HCT116 (cell line): ENCODE data around the gene HABP2. TPM values are rescaled to one million over a fixed set of nuclear protein-coding genes. Genes with fewer than 3 reads are reported as not detected.
A peak's percentile ranks its signal among the peaks of the same experiment; 100 is the strongest.

Experiments
- ATAC-seq: fragments of 200-7000 bp; cut with Tn5 transposase; 2 replicates; pipeline ENCODE4 v1.9.1; 2020; ENCODE audit warnings: mild to moderate bottlenecking, moderate library complexity
- BruUV-seq: library from RNA; stranded (reverse); fragments of 400-500 nt; replicated peaks from 2 replicates; lab custom pipeline; 2021; lab: Mats Ljungman, UMichigan
- CTCF ChIA-PET: fragments of 300-600 bp; sonication (Branson Sonifier 250); formaldehyde crosslinking; loops from one replicate; lab custom pipeline; 2021; ENCODE audit warnings: antibody characterized with exemption; lab: Charles Lee
- POLR2A ChIA-PET: fragments of 300-600, 350-600 bp; sonication (Branson Sonifier 250); formaldehyde crosslinking; loops from one replicate; lab custom pipeline; 2021; ENCODE audit warnings: antibody characterized with exemption; lab: Charles Lee
- RAD21 ChIA-PET, 2 experiments: fragments of 300-600 bp; sonication (Branson Sonifier 250); formaldehyde crosslinking; loops; one replicate each; lab custom pipeline; 2023; ENCODE audit warnings: low total read pairs in 2 of 2; ENCODE audit not compliant: uncharacterized antibody in 2 of 2, unreplicated experiment in 2 of 2, low non-redundant PET in 1 of 2; lab: Charles Lee
- DNase-seq: peaks from one replicate; pipeline ENCODE4 v3.0.0-alpha.2; 2010; ENCODE audit warnings: low read depth, low spot score
- H2AFZ ChIP-seq: fragments of 200-600 bp; shearing (Covaris generic), sonication (generic); 2 replicates; pipeline ENCODE4 v1.6.1; 2017; ENCODE audit warnings: low read depth, mixed run types, mixed read lengths, antibody characterized with exemption, low read length; ENCODE audit not compliant: poor library complexity, severe bottlenecking
- H3K27ac ChIP-seq: 2 replicates; pipeline ENCODE4 v1.5.1; 2012; ENCODE audit warnings: low read depth, low read length
- H3K27me3 ChIP-seq: fragments of 200-600 bp; sonication (generic); 2 replicates; pipeline ENCODE4 v1.6.1; 2016; ENCODE audit warnings: mixed run types, low read length, mixed read lengths; ENCODE audit not compliant: insufficient read depth
- H3K36me3 ChIP-seq, 2 experiments: fragments of 200-500 bp in 1 of 2; fragments of 200-600 bp in 1 of 2; sonication (Bioruptor generic) in 1 of 2; sonication (generic) in 1 of 2; 2 replicates each; pipeline versions ENCODE4 v1.5.1 to v1.6.1; 2014 to 2016; ENCODE audit warnings: low read length in 2 of 2, inconsistent platforms in 1 of 2, mixed read lengths in 1 of 2, mixed run types in 1 of 2; ENCODE audit not compliant: insufficient read depth in 2 of 2, control insufficient read depth in 1 of 2
- H3K4me1 ChIP-seq, 2 experiments: fragments of 200-600 bp in 1 of 2; sonication (generic) in 1 of 2; 2 replicates each; pipeline versions ENCODE4 v1.5.1 to v1.6.1; 2012 to 2017; ENCODE audit warnings: low read length in 2 of 2, inconsistent platforms in 1 of 2, mild to moderate bottlenecking in 1 of 2, mixed read lengths in 1 of 2, mixed run types in 1 of 2, moderate library complexity in 1 of 2; ENCODE audit not compliant: insufficient read depth in 2 of 2, control insufficient read depth in 1 of 2
- H3K4me2 ChIP-seq: fragments of 200-600 bp; sonication (generic); 2 replicates; pipeline ENCODE4 v1.6.1; 2017; ENCODE audit warnings: mixed run types, low read length, mixed read lengths
- H3K4me3 ChIP-seq, 2 experiments: fragments of 200-600 bp in 1 of 2; sonication (generic) in 1 of 2; replicated peaks in 1 of 2; 2 replicates each; pipeline ENCODE4 v1.5.1; 2011 to 2016; ENCODE audit warnings: low read length in 2 of 2, control low read depth in 1 of 2, low read depth in 1 of 2, mild to moderate bottlenecking in 1 of 2, mixed read lengths in 1 of 2, mixed run types in 1 of 2
- H3K79me2 ChIP-seq: fragments of 200-600 bp; sonication (generic); 2 replicates; pipeline ENCODE4 v1.6.1; 2017; ENCODE audit warnings: mild to moderate bottlenecking, mixed run types, low read length, moderate library complexity, mixed read lengths; ENCODE audit not compliant: insufficient read depth
- H3K9ac ChIP-seq: fragments of 200-600 bp; sonication (generic); 2 replicates; pipeline ENCODE4 v1.6.1; 2016; ENCODE audit warnings: low read length, mixed read lengths
- H3K9me2 ChIP-seq: fragments of 200-600 bp; sonication (generic), shearing (Covaris generic); 2 replicates; pipeline ENCODE4 v1.6.1; 2017; ENCODE audit warnings: mixed run types, mild to moderate bottlenecking, moderate library complexity; ENCODE audit not compliant: insufficient read depth
- H3K9me3 ChIP-seq, 2 experiments: fragments of 200-500 bp in 1 of 2; fragments of 200-600 bp in 1 of 2; sonication (Bioruptor generic) in 1 of 2; sonication (generic) in 1 of 2; 2 replicates each; pipeline ENCODE4 v1.6.1; 2014 to 2017; ENCODE audit warnings: low read length in 2 of 2, mixed read lengths in 2 of 2, inconsistent platforms in 1 of 2, low read depth in 1 of 2, mild to moderate bottlenecking in 1 of 2, mixed run types in 1 of 2, moderate library complexity in 1 of 2; ENCODE audit not compliant: control insufficient read depth in 1 of 2, insufficient read depth in 1 of 2
- H4K20me1 ChIP-seq: fragments of 200-600 bp; sonication (generic), shearing (Covaris generic); 2 replicates; pipeline ENCODE4 v1.6.1; 2017; ENCODE audit warnings: mixed run types, mild to moderate bottlenecking, moderate library complexity; ENCODE audit not compliant: insufficient read depth
- CBX3 ChIP-seq: IDR thresholded peaks from 2 replicates; pipeline ENCODE4 v1.6.1; 2012; ENCODE audit warnings: low read depth
- CEBPB ChIP-seq: IDR thresholded peaks from 2 replicates; pipeline ENCODE4 v1.6.1; 2012; ENCODE audit warnings: low read depth
- CTCF ChIP-seq, 3 experiments: fragments of 200-600 bp in 1 of 3; sonication (generic) in 1 of 3; IDR thresholded peaks in 2 of 3; conservative IDR thresholded peaks in 1 of 3; 2 replicates each; pipeline ENCODE4 v1.5.1; 2012 to 2017; ENCODE audit warnings: low read depth in 2 of 3, low read length in 2 of 3, antibody characterized with exemption in 1 of 3, borderline replicate concordance in 1 of 3, control low read depth in 1 of 3, mild to moderate bottlenecking in 1 of 3, mixed read lengths in 1 of 3, mixed run types in 1 of 3, moderate library complexity in 1 of 3; ENCODE audit not compliant: insufficient read depth in 1 of 3
- ELF1 ChIP-seq: IDR thresholded peaks from 2 replicates; pipeline ENCODE4 v1.6.1; 2012; ENCODE audit warnings: low read depth, borderline replicate concordance
- EZH2 ChIP-seq: fragments of 200-600 bp; sonication (generic); IDR thresholded peaks from 2 replicates; pipeline ENCODE4 v1.6.1; 2017; ENCODE audit warnings: antibody characterized with exemption, mixed run types
- EZH2phosphoT487 ChIP-seq: fragments of 200-600 bp; IDR thresholded peaks from 2 replicates; pipeline ENCODE4 v1.6.1; 2018; ENCODE audit warnings: antibody characterized with exemption, borderline replicate concordance
- FOSL1 ChIP-seq: IDR thresholded peaks from 2 replicates; pipeline ENCODE4 v1.6.1; 2012; ENCODE audit warnings: low read depth
- JUND ChIP-seq: IDR thresholded peaks from 2 replicates; pipeline ENCODE4 v1.6.1; 2012
- MAX ChIP-seq: IDR thresholded peaks from 2 replicates; pipeline ENCODE4 v1.6.1; 2012
- POLR2A ChIP-seq: IDR thresholded peaks from 2 replicates; pipeline ENCODE4 v1.7.0; 2011; ENCODE audit warnings: borderline replicate concordance; ENCODE audit not compliant: insufficient read depth, insufficient read length; ENCODE audit errors: extremely low read depth
- POLR2AphosphoS5 ChIP-seq: IDR thresholded peaks from 2 replicates; pipeline ENCODE4 v1.6.1; 2011; ENCODE audit warnings: mild to moderate bottlenecking, low read depth, low read length, moderate library complexity
- RAD21 ChIP-seq: IDR thresholded peaks from 2 replicates; pipeline ENCODE4 v1.6.1; 2012; ENCODE audit warnings: low read depth, mild to moderate bottlenecking
- SIN3A ChIP-seq: IDR thresholded peaks from 2 replicates; pipeline ENCODE4 v1.6.1; 2012; ENCODE audit warnings: low read depth
- SRF ChIP-seq: IDR thresholded peaks from 2 replicates; pipeline ENCODE4 v1.6.1; 2012; ENCODE audit warnings: low read depth
- TCF7L2 ChIP-seq: IDR thresholded peaks from 2 replicates; pipeline ENCODE4 v1.7.0; 2011; ENCODE audit warnings: borderline replicate concordance, inconsistent platforms; ENCODE audit not compliant: insufficient read depth, insufficient read length; ENCODE audit errors: extremely low read depth
- YY1 ChIP-seq: IDR thresholded peaks from 2 replicates; pipeline ENCODE4 v1.6.1; 2011; ENCODE audit warnings: low read length, low read depth, moderate library complexity, mild to moderate bottlenecking; ENCODE audit not compliant: insufficient replicate concordance; ENCODE audit errors: extremely low read depth
- ZNF274 ChIP-seq: fragments of 200-500 bp; sonication (Bioruptor generic); IDR thresholded peaks from 2 replicates; pipeline ENCODE4 v1.6.1; 2014; ENCODE audit warnings: mild to moderate bottlenecking, low read depth, low read length, inconsistent platforms
- intact Hi-C: fragments of 100-400 bp; cut with micrococcal nuclease; formaldehyde crosslinking; loops from 2 replicates; pipeline ENCODE4 v1.10.0; 2022
- total RNA-seq: library from RNA; stranded (reverse); gene quantifications from one replicate; pipeline ENCODE4 v1.2.1, GENCODE V29; 2021; ENCODE audit not compliant: unreplicated experiment

The HABP2 gene
- total RNA-seq, 1 experiment from 2014 or later = 0.20 TPM

DNA sequence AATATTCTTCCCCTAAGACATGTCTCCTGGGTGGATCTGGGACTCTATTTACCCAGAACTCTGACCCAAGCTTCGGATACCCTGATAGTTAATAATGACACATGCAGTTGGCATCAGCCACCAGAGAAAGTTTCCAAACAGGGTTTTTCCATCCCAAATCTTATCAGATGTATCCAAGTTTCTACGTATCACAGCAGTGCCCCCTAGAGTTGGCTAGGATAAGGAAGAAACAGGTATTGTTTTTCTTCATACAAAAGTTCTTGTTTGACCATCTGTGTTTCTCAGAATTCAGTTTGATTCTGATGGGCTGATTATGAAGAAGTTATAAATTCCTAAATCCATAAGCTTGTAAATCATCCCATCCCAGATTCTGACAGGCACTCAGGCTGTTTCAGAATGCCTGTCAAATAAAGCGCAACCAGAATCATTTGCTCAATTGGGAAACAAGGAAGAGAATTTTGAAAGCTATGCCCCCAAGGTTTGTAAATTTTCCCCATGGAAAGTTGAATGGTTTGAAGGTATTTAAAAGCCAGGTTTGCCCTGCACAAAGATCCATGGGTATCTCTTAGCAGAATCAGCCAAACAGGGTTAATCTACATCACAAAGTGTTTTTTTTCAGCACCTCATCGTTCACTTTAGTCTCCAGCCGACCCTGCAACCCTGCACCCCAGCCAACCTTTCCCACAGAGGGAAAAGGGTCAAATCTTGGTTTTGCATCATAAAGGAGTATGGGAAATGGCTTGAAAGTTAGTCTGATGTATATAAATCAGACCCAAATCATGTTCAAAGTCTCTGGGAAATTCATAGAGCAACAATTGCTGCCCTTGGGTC lies 63.6 kb downstream of the HABP2 start:
- peak overlapping the region; percentile 55 for H2AFZ ChIP-seq
- no peaks in the 10 kb centered on the region for H3K9me3 ChIP-seq
- ATAC-seq (peak; percentile 71), DNase-seq (peak; percentile 16)
- no TSS peak for BruUV-seq
- H3K27ac ChIP-seq = no peak overlapping the region
- no peak overlapping the region; the same call in 1 of the 2 replicates for H3K4me2 ChIP-seq
- H3K4me1 ChIP-seq = no peaks in the 10 kb centered on the region
- TF ChIP-seq EZH2phosphoT487 = no peak
- TF ChIP-seq CTCF (IDR thresholded peaks at IDR 0.05 in 2 of 3, conservative IDR thresholded peaks at IDR 0.05 in 1 of 3; ENCODE audit: borderline replicate concordance in 1 of 3, insufficient read depth in 1 of 3, low read depth in 2 of 3, low read length in 2 of 3) = peak; percentile 53 to 95 (median 88); a peak in 5 of 6 replicates
- peak; percentile 67 for TF ChIP-seq RAD21
- peak; percentile 15 for TF ChIP-seq YY1
- peaks cover 37% of the 10 kb centered on the region for H3K27me3 ChIP-seq
- CTCF ChIA-PET = interaction anchor here (0.6 to 1.7 kb wide), 4 partner anchors 9 to 63 kb away, joined by 3 to 12 read pairs (median 5); no protein-coding TSS in a partner anchor
- no peaks in the 10 kb centered on the region for H3K36me3 ChIP-seq
- no peaks in the 10 kb centered on the region for H4K20me1 ChIP-seq
- intact Hi-C loops = no loop called here
- RAD21 ChIA-PET = no interaction called here
- no peak overlapping the region for H3K4me3 ChIP-seq
- no peaks in the 10 kb centered on the region for H3K9me2 ChIP-seq
- H3K9ac ChIP-seq = no peak overlapping the region
- POLR2A ChIA-PET = no interaction called here
- H3K79me2 ChIP-seq = no peaks in the 10 kb centered on the region

DNA sequence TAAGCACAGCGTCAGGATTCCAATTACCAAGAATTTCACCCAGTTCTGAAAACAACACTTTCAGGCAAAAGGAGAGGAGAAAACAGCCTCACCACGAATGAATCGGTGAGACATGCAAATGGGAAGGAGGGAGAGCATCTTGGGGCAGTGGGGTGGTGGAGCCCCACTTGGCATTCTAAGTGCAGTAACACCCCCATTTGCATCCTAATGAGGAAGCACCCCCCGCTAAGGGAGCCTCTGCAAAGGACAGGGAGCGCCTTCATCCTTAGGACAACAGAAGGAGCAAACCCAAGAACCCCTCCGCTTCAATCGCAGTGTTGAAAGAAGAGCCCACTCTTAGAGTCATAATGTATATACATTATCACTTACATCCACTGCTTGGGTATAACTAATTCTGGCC lies 64.2 kb downstream of the HABP2 start:
- Histone ChIP-seq H3K9me3 (no peaks in the 10 kb centered on the region), H3K36me3 (no peaks in the 10 kb centered on the region), H4K20me1 (no peaks in the 10 kb centered on the region), H3K27ac (no peak overlapping the region), H3K4me2 (no peak overlapping the region), H3K79me2 (no peaks in the 10 kb centered on the region), H2AFZ (no peak overlapping the region), H3K4me3 (no peak overlapping the region), H3K4me1 (no peaks in the 10 kb centered on the region), H3K27me3 (peaks cover 39% of the 10 kb centered on the region), H3K9me2 (no peaks in the 10 kb centered on the region), H3K9ac (no peak overlapping the region)
- DNase-seq (no peak), ATAC-seq (no peak)
- ChIA-PET RAD21 (no interaction called here), POLR2A (no interaction called here), CTCF (interaction anchor here (1.2 to 1.7 kb wide), 2 partner anchors 10 to 62 kb away, joined by 6 to 12 read pairs; no protein-coding TSS in a partner anchor)
- no TSS peak for BruUV-seq
- intact Hi-C loops = no loop called here
- TF ChIP-seq EZH2 (no peak), RAD21 (no peak), JUND (no peak), CEBPB (no peak), POLR2A (no peak), SRF (no peak), CBX3 (no peak), MAX (no peak), ELF1 (no peak), EZH2phosphoT487 (no peak), FOSL1 (no peak), POLR2AphosphoS5 (no peak), ZNF274 (no peak), SIN3A (no peak), TCF7L2 (no peak)
